ENCODE measurements around the gene IL16. TPM values are rescaled to one million over a fixed set of nuclear protein-coding genes. Genes with fewer than 3 reads are reported as not detected.

IL16 gene
- total and polyA plus RNA-seq, 4 experiments from 2014 or later, result 190 to 400 (median 362) TPM

- DNase-seq, result no peak
- Mint-ChIP-seq H3K4me3 (no peak overlapping the region), H3K27ac (no peak overlapping the region), H3K36me3 (no peaks in the 10 kb centered on the region), H3K4me1 (peaks cover 0 to 7% (median 2%) of the 10 kb centered on the region in 4 donors), H3K9me3 (no peaks in the 10 kb centered on the region), H3K27me3 (peaks cover 0 to 2% of the 10 kb centered on the region in 2 donors)
- Histone ChIP-seq H3K9me3 (ENCODE audit: control insufficient read depth in 1 of 2, low read length in 2 of 2) (no peaks in the 10 kb centered on the region), H3K4me3 (ENCODE audit: low read length in 2 of 2) (no peak overlapping the region), H3K27me3 (ENCODE audit: insufficient read depth, low read length) (no peaks in the 10 kb centered on the region), H3K27ac (ENCODE audit: low read depth, low read length) (no peak overlapping the region), H3K36me3 (ENCODE audit: insufficient read depth, low read length) (no peaks in the 10 kb centered on the region), H3K4me1 (ENCODE audit: insufficient read depth, low read length) (no peaks in the 10 kb centered on the region)
- CTCF ChIA-PET (ENCODE audit: partially characterized antibody), result interaction anchor here (0.6 to 7.8 kb wide), 23 partner anchors 9 to 229 kb away, joined by 3 to 142 read pairs (median 5); no protein-coding TSS in a partner anchor
- POLR2A ChIA-PET (ENCODE audit: partially characterized antibody), result interaction anchor here (1.0 to 1.3 kb wide), 5 partner anchors 10 to 62 kb away, joined by 3 to 4 read pairs (median 3); no protein-coding TSS in a partner anchor
- intact Hi-C loops (cut with micrococcal nuclease), result loop anchor here (10.0 kb wide), 2 partner anchors 58 to 182 kb away; no protein-coding TSS in a partner anchor
Measured at GRCh38 chr15:81337241-81337640, 140.6 kb downstream of the IL16 start.

GRCh38 chr15:81337713-81338157 is 141.1 kb downstream of the IL16 start:
- H3K9me3 ChIP-seq (ENCODE audit: control insufficient read depth in 1 of 2, low read length in 2 of 2), result no peaks in the 10 kb centered on the region
- H3K27me3 ChIP-seq (ENCODE audit: insufficient read depth, low read length), result no peaks in the 10 kb centered on the region
- no peaks in the 10 kb centered on the region for H3K9me3 Mint-ChIP-seq
- H3K4me3 Mint-ChIP-seq, result no peak overlapping the region
- no peak overlapping the region for H3K27ac Mint-ChIP-seq
- ChIA-PET POLR2A (ENCODE audit: partially characterized antibody) (interaction anchor here (1.0 to 1.3 kb wide), 4 partner anchors 10 to 62 kb away, joined by 3 to 4 read pairs (median 3); no protein-coding TSS in a partner anchor), CTCF (ENCODE audit: partially characterized antibody) (interaction anchor here (0.7 to 7.8 kb wide), 10 partner anchors 8 to 234 kb away, joined by 3 to 142 read pairs (median 6); no protein-coding TSS in a partner anchor)
- H3K4me3 ChIP-seq (ENCODE audit: low read length in 2 of 2), result no peak overlapping the region
- H3K4me1 Mint-ChIP-seq, result peaks cover 0 to 7% (median 2%) of the 10 kb centered on the region in 4 donors
- no peaks in the 10 kb centered on the region for H3K36me3 Mint-ChIP-seq
- no peaks in the 10 kb centered on the region for H3K36me3 ChIP-seq (ENCODE audit: insufficient read depth, low read length)
- no peak overlapping the region for H3K27ac ChIP-seq (ENCODE audit: low read depth, low read length)
- no peak for DNase-seq
- no peaks in the 10 kb centered on the region for H3K4me1 ChIP-seq (ENCODE audit: insufficient read depth, low read length)
- intact Hi-C loops (cut with micrococcal nuclease), result loop anchor here (10.0 kb wide), 2 partner anchors 57 to 183 kb away; no protein-coding TSS in a partner anchor
- peaks cover 0 to 2% of the 10 kb centered on the region in 2 donors for H3K27me3 Mint-ChIP-seq

- Mint-ChIP-seq H3K9me3 (no peaks in the 10 kb centered on the region), H3K27ac (no peak overlapping the region), H3K27me3 (peaks cover 0 to 2% of the 10 kb centered on the region in 2 donors), H3K36me3 (no peaks in the 10 kb centered on the region), H3K4me3 (no peak overlapping the region), H3K4me1 (peaks cover 0 to 7% (median 2%) of the 10 kb centered on the region in 4 donors)
- POLR2A ChIA-PET (ENCODE audit: partially characterized antibody), result interaction anchor here (1.0 kb wide), 1 partner anchor 11 kb away, joined by 3 read pairs; no protein-coding TSS in a partner anchor
- DNase-seq, result no peak
- Histone ChIP-seq H3K4me3 (ENCODE audit: low read length in 2 of 2) (no peak overlapping the region), H3K4me1 (ENCODE audit: insufficient read depth, low read length) (no peaks in the 10 kb centered on the region), H3K36me3 (ENCODE audit: insufficient read depth, low read length) (no peaks in the 10 kb centered on the region), H3K27me3 (ENCODE audit: insufficient read depth, low read length) (no peaks in the 10 kb centered on the region), H3K9me3 (ENCODE audit: control insufficient read depth in 1 of 2, low read length in 2 of 2) (no peaks in the 10 kb centered on the region), H3K27ac (ENCODE audit: low read depth, low read length) (no peak overlapping the region)
- CTCF ChIA-PET (ENCODE audit: partially characterized antibody), result interaction anchor here (0.7 to 7.8 kb wide), 7 partner anchors 11 to 234 kb away, joined by 3 to 142 read pairs (median 9); no protein-coding TSS in a partner anchor
- intact Hi-C loops (cut with micrococcal nuclease), result loop anchor here (10.0 kb wide), 2 partner anchors 56 to 184 kb away; no protein-coding TSS in a partner anchor
Measured at GRCh38 chr15:81338170-81339007, 141.7 kb downstream of the IL16 start.

GRCh38 chr15:81339321-81339720 is 142.6 kb downstream of the IL16 start:
- Mint-ChIP-seq H3K9me3 (no peaks in the 10 kb centered on the region), H3K27ac (no peak overlapping the region), H3K4me3 (no peak overlapping the region), H3K27me3 (peaks cover 0 to 2% of the 10 kb centered on the region in 2 donors), H3K36me3 (peaks cover 0 to 6% of the 10 kb centered on the region in 2 donors), H3K4me1 (peaks cover 0 to 7% (median 2%) of the 10 kb centered on the region in 4 donors)
- intact Hi-C loops (cut with micrococcal nuclease), result loop anchor here (10.0 kb wide), 2 partner anchors 55 to 185 kb away; no protein-coding TSS in a partner anchor
- Histone ChIP-seq H3K9me3 (ENCODE audit: control insufficient read depth in 1 of 2, low read length in 2 of 2) (no peaks in the 10 kb centered on the region), H3K27me3 (ENCODE audit: insufficient read depth, low read length) (no peaks in the 10 kb centered on the region), H3K4me1 (ENCODE audit: insufficient read depth, low read length) (no peaks in the 10 kb centered on the region), H3K4me3 (ENCODE audit: low read length in 2 of 2) (no peak overlapping the region), H3K27ac (ENCODE audit: low read depth, low read length) (no peak overlapping the region), H3K36me3 (ENCODE audit: insufficient read depth, low read length) (no peaks in the 10 kb centered on the region)
- CTCF ChIA-PET (ENCODE audit: partially characterized antibody), result interaction anchor here (2.4 to 7.8 kb wide), 3 partner anchors 65 to 73 kb away, joined by 12 to 142 read pairs (median 58); no protein-coding TSS in a partner anchor
- DNase-seq, result no peak
- POLR2A ChIA-PET (ENCODE audit: partially characterized antibody), result no interaction called here

- Mint-ChIP-seq H3K36me3 (peaks cover 0 to 6% of the 10 kb centered on the region in 2 donors), H3K4me3 (no peak overlapping the region), H3K9me3 (no peaks in the 10 kb centered on the region), H3K4me1 (peaks cover 0 to 7% (median 2%) of the 10 kb centered on the region in 4 donors), H3K27me3 (peaks cover 2 to 3% of the 10 kb centered on the region in 2 donors), H3K27ac (no peak overlapping the region)
- H3K4me3 ChIP-seq (ENCODE audit: low read length in 2 of 2), result no peak overlapping the region
- no peaks in the 10 kb centered on the region for H3K9me3 ChIP-seq (ENCODE audit: control insufficient read depth in 1 of 2, low read length in 2 of 2)
- CTCF ChIA-PET (ENCODE audit: partially characterized antibody), result interaction anchor here (2.4 to 7.8 kb wide), 3 partner anchors 66 to 73 kb away, joined by 12 to 142 read pairs (median 58); no protein-coding TSS in a partner anchor
- no peaks in the 10 kb centered on the region for H3K27me3 ChIP-seq (ENCODE audit: insufficient read depth, low read length)
- intact Hi-C loops (cut with micrococcal nuclease), result loop anchor here (10.0 kb wide), 2 partner anchors 55 to 185 kb away; no protein-coding TSS in a partner anchor
- no peak for DNase-seq
- no peak overlapping the region for H3K27ac ChIP-seq (ENCODE audit: low read depth, low read length)
- no peaks in the 10 kb centered on the region for H3K4me1 ChIP-seq (ENCODE audit: insufficient read depth, low read length)
- POLR2A ChIA-PET (ENCODE audit: partially characterized antibody), result no interaction called here
- H3K36me3 ChIP-seq (ENCODE audit: insufficient read depth, low read length), result no peaks in the 10 kb centered on the region
Measured at GRCh38 chr15:81339851-81340250, 143.2 kb downstream of the IL16 start.

- CTCF ChIA-PET (ENCODE audit: partially characterized antibody), result interaction anchor here (0.8 to 2.1 kb wide), 4 partner anchors 15 to 371 kb away, joined by 3 to 10 read pairs (median 3); no protein-coding TSS in a partner anchor
Measured at GRCh38 chr15:81341351-81341750, 144.7 kb downstream of the IL16 start.

More at GRCh38 chr15:81341351-81341750, 144.7 kb downstream of the IL16 start:
- H3K4me1 ChIP-seq (ENCODE audit: insufficient read depth, low read length), result no peaks in the 10 kb centered on the region
- no peak overlapping the region for H3K4me3 Mint-ChIP-seq
- H3K4me3 ChIP-seq (ENCODE audit: low read length in 2 of 2), result no peak overlapping the region
- intact Hi-C loops (cut with micrococcal nuclease), result no loop called here
- H3K27ac ChIP-seq (ENCODE audit: low read depth, low read length), result no peak overlapping the region
- no peaks in the 10 kb centered on the region for H3K9me3 ChIP-seq (ENCODE audit: control insufficient read depth in 1 of 2, low read length in 2 of 2)
- no peak overlapping the region for H3K27ac Mint-ChIP-seq
- no peaks in the 10 kb centered on the region for H3K9me3 Mint-ChIP-seq
- POLR2A ChIA-PET (ENCODE audit: partially characterized antibody), result no interaction called here
- H3K27me3 ChIP-seq (ENCODE audit: insufficient read depth, low read length), result no peaks in the 10 kb centered on the region
- peaks cover 0 to 5% (median 2%) of the 10 kb centered on the region in 4 donors for H3K4me1 Mint-ChIP-seq
- no peak for DNase-seq
- no peaks in the 10 kb centered on the region for H3K36me3 ChIP-seq (ENCODE audit: insufficient read depth, low read length)
- H3K27me3 Mint-ChIP-seq, result peaks cover 3 to 5% of the 10 kb centered on the region in 2 donors
- peaks cover 0 to 6% of the 10 kb centered on the region in 2 donors for H3K36me3 Mint-ChIP-seq

Measured in CD4-positive, alpha-beta memory T cell (primary cell).